Subcutaneous abdominal adipose tissue (tissue), 5 donors: ENCODE measurements around the gene DNAJC4.

Source experiments
- H3K27ac ChIP-seq: one replicate; pipeline ENCODE4 v1.7.0; 2013; ENCODE audit warnings: low read depth, mild to moderate bottlenecking, inconsistent platforms, low read length, moderate library complexity
- H3K27me3 ChIP-seq, 5 donors: one replicate each; pipeline ENCODE4 v1.7.0; 2013; ENCODE audit warnings: low read length in 5 of 5, inconsistent platforms in 1 of 5; ENCODE audit not compliant: control insufficient read depth in 5 of 5, insufficient read depth in 4 of 5
- H3K36me3 ChIP-seq, 5 donors: one replicate each; pipeline ENCODE4 v1.7.0; 2013; ENCODE audit warnings: low read length in 5 of 5; ENCODE audit not compliant: control insufficient read depth in 5 of 5, insufficient read depth in 5 of 5
- H3K4me1 ChIP-seq, 5 donors: one replicate each; pipeline ENCODE4 v1.7.0; 2013; ENCODE audit warnings: low read length in 5 of 5, mild to moderate bottlenecking in 3 of 5, moderate library complexity in 1 of 5; ENCODE audit not compliant: control insufficient read depth in 5 of 5, insufficient read depth in 5 of 5
- H3K4me3 ChIP-seq, 5 donors: one replicate each; pipeline ENCODE4 v1.7.0; 2013; ENCODE audit warnings: low read length in 5 of 5, low read depth in 1 of 5
- H3K9ac ChIP-seq, 5 donors: one replicate each; pipeline ENCODE4 v1.7.0; 2013; ENCODE audit warnings: low read length in 5 of 5, mild to moderate bottlenecking in 4 of 5, moderate library complexity in 3 of 5
- H3K9me3 ChIP-seq, 5 donors: one replicate each; pipeline ENCODE4 v1.7.0; 2013; ENCODE audit warnings: low read length in 5 of 5; ENCODE audit not compliant: control insufficient read depth in 5 of 5
- donor health status: healthy.
- donor health status: healthy.
- donor health status: healthy.
- donor health status: healthy.
- donor health status: healthy.

Gene DNAJC4

GRCh38 chr11:64208086-64208795 is 22.1 kb upstream of the DNAJC4 start:
- no peaks in the 10 kb centered on the region for H3K9me3 ChIP-seq
- peak overlapping the region; percentile 54 for H3K27ac ChIP-seq
- peaks cover 0 to 43% (median 23%) of the 10 kb centered on the region in 5 donors for H3K36me3 ChIP-seq
- H3K4me1 ChIP-seq, result peaks cover 0 to 47% (median 32%) of the 10 kb centered on the region in 5 donors
- peak overlapping the region in 4 of 5 donors; percentile 55 to 85 (median 73) for H3K9ac ChIP-seq
- peak overlapping the region in 4 of 5 donors; percentile 59 to 67 (median 64) for H3K4me3 ChIP-seq
- no peaks in the 10 kb centered on the region for H3K27me3 ChIP-seq

GRCh38 chr11:64208796-64209562 is 21.4 kb upstream of the DNAJC4 start:
- no peaks in the 10 kb centered on the region for H3K9me3 ChIP-seq
- peak overlapping the region; percentile 54 for H3K27ac ChIP-seq
- peaks cover 0 to 47% (median 32%) of the 10 kb centered on the region in 5 donors for H3K4me1 ChIP-seq
- peak overlapping the region in 1 of 5 donors; percentile 66 for H3K4me3 ChIP-seq
- peak overlapping the region in 1 of 5 donors; percentile 85 for H3K9ac ChIP-seq
- H3K36me3 ChIP-seq, result peaks cover 0 to 35% (median 15%) of the 10 kb centered on the region in 5 donors
- H3K27me3 ChIP-seq, result no peaks in the 10 kb centered on the region

- Histone ChIP-seq H3K27me3 (no peaks in the 10 kb centered on the region), H3K4me3 (peak overlapping the region in 1 of 5 donors; percentile 66), H3K27ac (no peak overlapping the region), H3K4me1 (peaks cover 0 to 42% (median 27%) of the 10 kb centered on the region in 5 donors), H3K36me3 (peaks cover 0 to 31% (median 11%) of the 10 kb centered on the region in 5 donors), H3K9ac (no peak overlapping the region), H3K9me3 (no peaks in the 10 kb centered on the region)
These were observed 20.8 kb upstream of the DNAJC4 start for GRCh38 chr11:64209563-64209843.

GRCh38 chr11:64210301-64211020 is 19.9 kb upstream of the DNAJC4 start:
- Histone ChIP-seq H3K36me3 (peaks cover 0 to 30% (median 11%) of the 10 kb centered on the region in 5 donors), H3K9me3 (no peaks in the 10 kb centered on the region), H3K4me3 (no peak overlapping the region), H3K27ac (no peak overlapping the region), H3K27me3 (no peaks in the 10 kb centered on the region), H3K9ac (no peak overlapping the region), H3K4me1 (peaks cover 0 to 38% (median 23%) of the 10 kb centered on the region in 5 donors)

GRCh38 chr11:64211181-64211872 is 19.0 kb upstream of the DNAJC4 start:
- H3K27ac ChIP-seq, result no peak overlapping the region
- H3K9me3 ChIP-seq, result no peaks in the 10 kb centered on the region
- H3K4me3 ChIP-seq, result no peak overlapping the region
- H3K9ac ChIP-seq, result no peak overlapping the region
- H3K36me3 ChIP-seq, result peaks cover 0 to 25% (median 8%) of the 10 kb centered on the region in 5 donors
- no peaks in the 10 kb centered on the region for H3K27me3 ChIP-seq
- H3K4me1 ChIP-seq, result peaks cover 0 to 30% (median 18%) of the 10 kb centered on the region in 5 donors

GRCh38 chr11:64216879-64217278 is 13.5 kb upstream of the DNAJC4 start:
- H3K9me3 ChIP-seq, result no peaks in the 10 kb centered on the region
- H3K4me1 ChIP-seq, result no peaks in the 10 kb centered on the region
- peaks cover 0 to 41% (median 13%) of the 10 kb centered on the region in 5 donors for H3K36me3 ChIP-seq
- no peak overlapping the region for H3K4me3 ChIP-seq
- no peak overlapping the region for H3K27ac ChIP-seq
- H3K9ac ChIP-seq, result no peak overlapping the region
- no peaks in the 10 kb centered on the region for H3K27me3 ChIP-seq

GRCh38 chr11:64218628-64219353 is 11.6 kb upstream of the DNAJC4 start:
- no peak overlapping the region for H3K9ac ChIP-seq

GRCh38 chr11:64219354-64219684 is 11.0 kb upstream of the DNAJC4 start:
- H3K27me3 ChIP-seq, result no peaks in the 10 kb centered on the region
- peaks cover 0 to 4% (median 0%) of the 10 kb centered on the region in 5 donors for H3K4me1 ChIP-seq
- no peak overlapping the region for H3K27ac ChIP-seq
- no peak overlapping the region for H3K4me3 ChIP-seq
- H3K9ac ChIP-seq, result no peak overlapping the region
- no peaks in the 10 kb centered on the region for H3K9me3 ChIP-seq
- peaks cover 0 to 51% (median 22%) of the 10 kb centered on the region in 5 donors for H3K36me3 ChIP-seq

More at GRCh38 chr11:64218628-64219353, 11.6 kb upstream of the DNAJC4 start:
- Histone ChIP-seq H3K4me1 (peaks cover 0 to 4% (median 0%) of the 10 kb centered on the region in 5 donors), H3K36me3 (peaks cover 0 to 46% (median 17%) of the 10 kb centered on the region in 5 donors), H3K4me3 (no peak overlapping the region), H3K9me3 (no peaks in the 10 kb centered on the region), H3K27me3 (no peaks in the 10 kb centered on the region), H3K27ac (no peak overlapping the region)

GRCh38 chr11:64219755-64220154 is 10.6 kb upstream of the DNAJC4 start:
- peaks cover 0 to 5% (median 2%) of the 10 kb centered on the region in 5 donors for H3K4me1 ChIP-seq
- H3K4me3 ChIP-seq, result no peak overlapping the region
- no peak overlapping the region for H3K9ac ChIP-seq
- H3K9me3 ChIP-seq, result no peaks in the 10 kb centered on the region
- H3K27me3 ChIP-seq, result no peaks in the 10 kb centered on the region
- H3K36me3 ChIP-seq, result peaks cover 0 to 54% (median 22%) of the 10 kb centered on the region in 5 donors
- H3K27ac ChIP-seq, result no peak overlapping the region
